K562 (cell line): ENCODE measurements around the gene CTPS1. TPM values are rescaled to one million over a fixed set of nuclear protein-coding genes. Genes with fewer than 3 reads are reported as not detected.

ENCODE experiments used
- ARID1B ChIP-seq: fragments of 450-650 bp; IDR thresholded peaks from 2 replicates; pipeline ENCODE4 v1.6.1; 2016; ENCODE audit warnings: antibody characterized with exemption, mild to moderate bottlenecking, inconsistent platforms
- BRD9 ChIP-seq: fragments of 450-650 bp; IDR thresholded peaks from 2 replicates; pipeline ENCODE4 v1.6.1; 2018; ENCODE audit warnings: low read depth; ENCODE audit not compliant: partially characterized antibody
- CBFA2T2 ChIP-seq: fragments of 450-650 bp; conservative IDR thresholded peaks from 2 replicates; pipeline ENCODE4 v1.6.1; 2017; ENCODE audit warnings: mild to moderate bottlenecking
- CBX3 ChIP-seq, 2 experiments: IDR thresholded peaks; 1 replicate in 1 of 2; 2 replicates in 1 of 2; pipeline ENCODE4 v1.6.1; 2012; ENCODE audit warnings: inconsistent platforms in 2 of 2, low read length in 2 of 2, borderline replicate concordance in 1 of 2, control low read depth in 1 of 2
- CCNT2 ChIP-seq: IDR thresholded peaks from 2 replicates; pipeline ENCODE4 v1.6.1; 2011; ENCODE audit warnings: borderline replicate concordance, low read depth, mild to moderate bottlenecking, moderate library complexity, mixed read lengths, low read length; ENCODE audit not compliant: insufficient read length; ENCODE audit errors: extremely low read depth
- DDX20 ChIP-seq: fragments of 450-650 bp; IDR thresholded peaks from 2 replicates; pipeline ENCODE4 v1.6.1; 2016; ENCODE audit warnings: missing genetic modification characterization, low read depth, mild to moderate bottlenecking, missing compliant biosample characterization, moderate library complexity
- EP400 ChIP-seq: fragments of 450-650 bp; IDR thresholded peaks from 2 replicates; pipeline ENCODE4 v1.6.1; 2017; ENCODE audit warnings: antibody characterized with exemption, mild to moderate bottlenecking, moderate library complexity
- ETV5 ChIP-seq: sonication (generic); formaldehyde crosslinking; IDR thresholded peaks from 2 replicates; pipeline ENCODE4 v1.4.0; 2020; ENCODE audit warnings: low read depth, mild to moderate bottlenecking, missing genetic modification reagents
- FOS ChIP-seq: IDR thresholded peaks from 3 replicates; pipeline ENCODE4 v1.6.1; 2011; ENCODE audit not compliant: insufficient read length; ENCODE audit errors: extremely low read depth
- FOXK1 ChIP-seq: sonication (generic); formaldehyde crosslinking; IDR thresholded peaks from 2 replicates; pipeline ENCODE4 v1.8.0; 2022; ENCODE audit warnings: missing genetic modification reagents, mild to moderate bottlenecking, borderline replicate concordance
- FOXM1 ChIP-seq, 2 experiments: fragments of 450-650 bp in 1 of 2; sonication (generic) in 1 of 2; formaldehyde crosslinking in 1 of 2; IDR thresholded peaks; 2 replicates each; pipeline versions ENCODE4 v1.6.1 to v1.9.0; 2017 to 2022; ENCODE audit warnings: low read depth in 2 of 2, mild to moderate bottlenecking in 2 of 2, missing genetic modification reagents in 1 of 2, moderate library complexity in 1 of 2
- HINFP ChIP-seq: fragments of 450-650 bp; conservative IDR thresholded peaks from 2 replicates; pipeline ENCODE4 v1.6.1; 2016; ENCODE audit warnings: missing genetic modification characterization, low read depth, mild to moderate bottlenecking, control low read depth, missing compliant biosample characterization
- HMG20B ChIP-seq: fragments of 250-450 bp; sonication (Bioruptor Pico); IDR thresholded peaks from 2 replicates; pipeline ENCODE4 v1.5.0; 2021; ENCODE audit warnings: mild to moderate bottlenecking
- HOXB6 ChIP-seq: fragments of 250-450 bp; sonication (Bioruptor Pico); IDR thresholded peaks from 2 replicates; pipeline ENCODE4 v1.5.1; 2022; ENCODE audit warnings: mild to moderate bottlenecking, borderline replicate concordance
- NCOA6 ChIP-seq: fragments of 450-650 bp; IDR thresholded peaks from 2 replicates; pipeline ENCODE4 v1.6.1; 2017; ENCODE audit warnings: mild to moderate bottlenecking
- PHF21A ChIP-seq: fragments of 450-650 bp; IDR thresholded peaks from 2 replicates; pipeline ENCODE4 v1.6.1; 2017; ENCODE audit warnings: low read depth, borderline replicate concordance
- SP2 ChIP-seq: IDR thresholded peaks from 2 replicates; pipeline ENCODE4 v1.6.1; 2011; ENCODE audit warnings: mild to moderate bottlenecking, low read depth, low read length, moderate library complexity; ENCODE audit not compliant: poor library complexity, severe bottlenecking; ENCODE audit errors: extremely low read depth
- THAP12 ChIP-seq: fragments of 250-450 bp; sonication (Bioruptor Pico); IDR thresholded peaks from 2 replicates; pipeline ENCODE4 v1.9.0; 2021; ENCODE audit warnings: mild to moderate bottlenecking, inconsistent platforms
- ZNF12 ChIP-seq: sonication (generic); formaldehyde crosslinking; IDR thresholded peaks from 2 replicates; pipeline ENCODE4 v1.4.0; 2020; ENCODE audit warnings: mild to moderate bottlenecking, missing genetic modification reagents
- ZNF212 ChIP-seq: fragments of 450-650 bp; formaldehyde crosslinking; IDR thresholded peaks from 2 replicates; pipeline ENCODE4 v1.4.0; 2020; ENCODE audit warnings: mild to moderate bottlenecking
- polyA plus RNA-seq, 8 experiments: library from polyadenylated mRNA; depleted of rRNA in 4 of 8; stranded (reverse) in 5 of 8; unstranded in 3 of 8; fragments of >200 nt; fragmentation: Nextera tagmentation in 2 of 8; fragmentation: Illumina TruSeq in 1 of 8; extraction: Ambion mirVana in 2 of 8; extraction: Trizol in 1 of 8; gene quantifications; 2 replicates each; pipeline versions ENCODE4 v1.2.1 to v1.2.3, GENCODE V29; 2011 to 2014; ENCODE audit warnings: inconsistent platforms in 1 of 8, missing spikeins in 1 of 8
- total RNA-seq, 7 experiments: library from RNA; depleted of rRNA in 6 of 7; stranded (reverse); fragments of >200 nt in 6 of 7; fragmentation: Illumina TruSeq in 2 of 7; extraction: Trizol in 2 of 7; gene quantifications; 2 replicates each; pipeline versions ENCODE4 v1.2.1 to v1.2.3, GENCODE V29; 2011 to 2021; ENCODE audit warnings: low replicate concordance in 1 of 7
- TF ChIP-seq, protein P1 (sequence below): fragments of 250-450 bp; sonication (Bioruptor Pico); IDR thresholded peaks from 2 replicates; pipeline ENCODE4 v1.9.0; 2021; ENCODE audit warnings: mild to moderate bottlenecking
- TF ChIP-seq, protein P2 (sequence below): fragments of 450-650 bp; IDR thresholded peaks from 2 replicates; pipeline ENCODE4 v1.6.1; 2016; ENCODE audit warnings: borderline replicate concordance

CTPS1 gene
- total and polyA plus RNA-seq, 9 of the 15 experiments (the other 6 are each of a cell fraction or from before 2014, with no cell fraction given) = 44.4 to 164 (median 87.7) TPM

GRCh38 chr1:41003640-41004220 is 24.2 kb downstream of the CTPS1 start (continued):
- TF ChIP-seq CBX3 (IDR thresholded peaks at IDR 0.05; ENCODE audit: borderline replicate concordance in 1 of 2, low read length in 2 of 2) = peak in 1 of 2 experiments; percentile 96; a peak in 2 of 3 replicates
- TF ChIP-seq THAP12 (CRISPR knock-in tag) = 0 out of 2 replicates have a peak, but pooled peaks have one; percentile 35
- TF ChIP-seq FOXK1 = peak; percentile 82; the same call in 1 of the 2 replicates
- TF ChIP-seq FOXM1 (IDR thresholded peaks at IDR 0.05; ENCODE audit: low read depth) = peak; percentile 76
- no peak for TF ChIP-seq FOXM1 (CRISPR knock-in tag; IDR thresholded peaks at IDR 0.05; ENCODE audit: low read depth)
- peak; percentile 65; the same call in 1 of the 2 replicates for TF ChIP-seq HOXB6 (CRISPR knock-in tag)
- peak; percentile 96 for TF ChIP-seq CCNT2
- peak; percentile 95 for TF ChIP-seq CBFA2T2
- TF ChIP-seq SP2 = no peak
- no peak for TF ChIP-seq ZNF12 (CRISPR knock-in tag)
- TF ChIP-seq, protein P1, sequence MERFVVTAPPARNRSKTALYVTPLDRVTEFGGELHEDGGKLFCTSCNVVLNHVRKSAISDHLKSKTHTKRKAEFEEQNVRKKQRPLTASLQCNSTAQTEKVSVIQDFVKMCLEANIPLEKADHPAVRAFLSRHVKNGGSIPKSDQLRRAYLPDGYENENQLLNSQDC = 0 out of 2 replicates have a peak, but pooled peaks have one; percentile 59
- peak; percentile 95 for TF ChIP-seq ARID1B
- TF ChIP-seq HMG20B (CRISPR knock-in tag) = no peak
- no peak for TF ChIP-seq NCOA6
- TF ChIP-seq FOS = peak; percentile 1
- TF ChIP-seq, protein P2, sequence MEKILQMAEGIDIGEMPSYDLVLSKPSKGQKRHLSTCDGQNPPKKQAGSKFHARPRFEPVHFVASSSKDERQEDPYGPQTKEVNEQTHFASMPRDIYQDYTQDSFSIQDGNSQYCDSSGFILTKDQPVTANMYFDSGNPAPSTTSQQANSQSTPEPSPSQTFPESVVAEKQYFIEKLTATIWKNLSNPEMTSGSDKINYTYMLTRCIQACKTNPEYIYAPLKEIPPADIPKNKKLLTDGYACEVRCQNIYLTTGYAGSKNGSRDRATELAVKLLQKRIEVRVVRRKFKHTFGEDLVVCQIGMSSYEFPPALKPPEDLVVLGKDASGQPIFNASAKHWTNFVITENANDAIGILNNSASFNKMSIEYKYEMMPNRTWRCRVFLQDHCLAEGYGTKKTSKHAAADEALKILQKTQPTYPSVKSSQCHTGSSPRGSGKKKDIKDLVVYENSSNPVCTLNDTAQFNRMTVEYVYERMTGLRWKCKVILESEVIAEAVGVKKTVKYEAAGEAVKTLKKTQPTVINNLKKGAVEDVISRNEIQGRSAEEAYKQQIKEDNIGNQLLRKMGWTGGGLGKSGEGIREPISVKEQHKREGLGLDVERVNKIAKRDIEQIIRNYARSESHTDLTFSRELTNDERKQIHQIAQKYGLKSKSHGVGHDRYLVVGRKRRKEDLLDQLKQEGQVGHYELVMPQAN = peak; percentile 94
- TF ChIP-seq BRD9 = no peak
- no peak for TF ChIP-seq ZNF212 (CRISPR knock-in tag)
- no peak for TF ChIP-seq HINFP
- peak; percentile 47; the same call in 1 of the 2 replicates for TF ChIP-seq ETV5 (CRISPR knock-in tag)
- TF ChIP-seq DDX20 (tag) = 0 out of 2 replicates have a peak, but pooled peaks have one; percentile 59
- TF ChIP-seq EP400 = peak; percentile 92
- no peak; the same call in 1 of the 2 replicates for TF ChIP-seq PHF21A
